Smooth muscle cell (in vitro differentiated cells): Measurements from ENCODE around the gene TEX2. TPM values are rescaled to one million over a fixed set of nuclear protein-coding genes. Genes with fewer than 3 reads are reported as not detected.
A peak's percentile ranks its signal among the peaks of the same experiment; 100 is the strongest.

Source experiments
- DNase-seq: peaks from one replicate; lab custom pipeline; 2025; ENCODE audit not compliant: unreplicated experiment; lab: John Stamatoyannopoulos, UW
- H2AFZ ChIP-seq: fragments of 200-600 bp; sonication (generic); 2 replicates; pipeline ENCODE4 v1.6.0; 2016; ENCODE audit warnings: antibody characterized with exemption, low read depth, mild to moderate bottlenecking
- H3F3A ChIP-seq: fragments of 200-600 bp; sonication (generic); 2 replicates; pipeline ENCODE4 v1.6.0; 2017; ENCODE audit warnings: antibody characterized with exemption, low read depth
- H3K27ac ChIP-seq: fragments of 200-600 bp; sonication (generic); 2 replicates; pipeline ENCODE4 v1.5.1; 2016; ENCODE audit warnings: low read depth, mild to moderate bottlenecking
- H3K27me3 ChIP-seq: fragments of 200-600 bp; sonication (generic); 2 replicates; pipeline ENCODE4 v1.6.1; 2016; ENCODE audit warnings: low read depth, mild to moderate bottlenecking
- H3K36me3 ChIP-seq: fragments of 200-600 bp; sonication (generic); 2 replicates; pipeline ENCODE4 v1.5.1; 2016; ENCODE audit warnings: low read depth
- H3K4me1 ChIP-seq: fragments of 200-600 bp; sonication (generic); 2 replicates; pipeline ENCODE4 v1.5.1; 2016; ENCODE audit warnings: low read depth
- H3K4me2 ChIP-seq: fragments of 200-600 bp; sonication (generic); 2 replicates; pipeline ENCODE4 v1.6.0; 2016; ENCODE audit warnings: mild to moderate bottlenecking
- H3K4me3 ChIP-seq: fragments of 200-600 bp; sonication (generic); 2 replicates; pipeline ENCODE4 v1.5.1; 2016; ENCODE audit warnings: mild to moderate bottlenecking
- H3K79me2 ChIP-seq: fragments of 200-600 bp; sonication (generic); 2 replicates; pipeline ENCODE4 v1.6.0; 2016; ENCODE audit warnings: low read depth, mild to moderate bottlenecking
- H3K9ac ChIP-seq: fragments of 200-600 bp; sonication (generic); 2 replicates; pipeline ENCODE4 v1.6.0; 2016; ENCODE audit warnings: low read depth
- H3K9me3 ChIP-seq: fragments of 200-600 bp; sonication (generic); replicated peaks from 2 replicates; pipeline ENCODE4 v1.5.1; 2016; ENCODE audit warnings: low read depth
- H4K20me1 ChIP-seq: fragments of 200-600 bp; sonication (generic); 2 replicates; pipeline ENCODE4 v1.6.0; 2016; ENCODE audit warnings: low read depth
- WGBS: methylation state at CpG from one replicate; pipeline ENCODE4 v1.1.7; 2016; ENCODE audit warnings: low lambda C conversion rate; 5-methylcytosine and 5-hydroxymethylcytosine counted together
- polyA plus RNA-seq: library from polyadenylated mRNA; unstranded; fragments of >200 nt; fragmentation: Nextera tagmentation; extraction: Ambion mirVana; gene quantifications from 2 replicates; pipeline ENCODE4 v1.2.1, GENCODE V29; 2016
- total RNA-seq: library from RNA; depleted of rRNA; stranded (reverse); fragments of >200 nt; gene quantifications from 2 replicates; pipeline ENCODE4 v1.2.3, GENCODE V29; 2014
- TF ChIP-seq, protein P1 (sequence below): fragments of 200-600 bp; sonication (generic); IDR thresholded peaks from 2 replicates; pipeline ENCODE4 v1.5.1; 2017; ENCODE audit warnings: borderline replicate concordance, mild to moderate bottlenecking, antibody characterized with exemption; ENCODE audit not compliant: insufficient read depth, poor library complexity, severe bottlenecking

Gene TEX2
- total and polyA plus RNA-seq, 2 experiments from 2014 or later = 8.6 to 26.2 TPM

DNA sequence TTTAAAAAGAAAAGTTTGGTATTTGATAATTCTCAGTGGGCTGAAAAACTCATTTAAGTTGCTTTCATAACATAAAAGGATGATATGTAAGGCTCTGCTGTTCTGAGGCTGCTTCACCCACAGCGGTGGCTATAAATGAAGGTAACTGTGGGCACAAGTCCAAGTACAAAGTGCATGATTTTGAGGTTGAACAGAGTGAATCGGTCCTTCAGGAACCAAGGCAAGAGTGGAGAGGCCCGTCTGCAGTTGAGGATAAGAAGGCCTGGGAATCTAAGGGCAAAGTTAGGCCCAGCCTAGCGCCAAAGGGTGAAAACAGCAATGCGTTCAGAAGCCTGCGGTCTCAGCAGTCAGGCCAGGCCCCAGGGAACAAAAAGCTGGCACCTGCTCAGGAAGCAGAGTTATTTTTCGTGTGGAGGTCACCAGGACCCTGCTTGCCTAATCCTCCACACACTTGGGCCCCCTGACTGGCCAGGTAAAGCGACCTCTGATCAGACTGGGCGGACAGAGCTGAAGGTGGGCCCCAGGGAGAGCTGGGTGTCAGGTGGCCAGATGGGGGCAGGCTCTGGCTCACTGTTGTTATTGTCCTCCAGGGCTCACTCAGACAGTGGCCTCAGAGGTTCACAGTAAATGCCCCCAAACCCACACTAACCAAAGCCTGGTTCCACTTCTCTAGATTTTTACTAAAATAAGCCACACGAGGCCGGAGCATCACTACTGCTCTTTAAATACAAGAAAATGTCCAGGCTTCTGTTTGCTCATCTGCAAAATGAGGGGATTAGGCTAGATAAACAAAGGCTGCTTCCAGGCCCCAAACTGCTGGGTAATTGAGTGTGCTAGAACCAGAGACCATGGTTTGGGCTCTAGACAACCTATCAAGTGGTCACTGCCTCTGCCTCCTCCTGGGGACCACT lies 46.5 kb downstream of the TEX2 start:
- Histone ChIP-seq H3K9me3 (no peaks in the 10 kb centered on the region), H3K9ac (no peak overlapping the region), H3K4me3 (no peak overlapping the region), H3K27me3 (no peaks in the 10 kb centered on the region), H3K79me2 (peaks cover 45% of the 10 kb centered on the region), H3K4me2 (peak overlapping the region; percentile 47), H3K27ac (peak overlapping the region; percentile 66), H4K20me1 (peaks cover 17% of the 10 kb centered on the region), H2AFZ (no peak overlapping the region), H3F3A (peaks cover 32% of the 10 kb centered on the region), H3K4me1 (peaks cover 28% of the 10 kb centered on the region), H3K36me3 (no peaks in the 10 kb centered on the region)
- 49% methylated on average over 11 of the region's 11 CpGs for WGBS
- TF ChIP-seq, protein P1, sequence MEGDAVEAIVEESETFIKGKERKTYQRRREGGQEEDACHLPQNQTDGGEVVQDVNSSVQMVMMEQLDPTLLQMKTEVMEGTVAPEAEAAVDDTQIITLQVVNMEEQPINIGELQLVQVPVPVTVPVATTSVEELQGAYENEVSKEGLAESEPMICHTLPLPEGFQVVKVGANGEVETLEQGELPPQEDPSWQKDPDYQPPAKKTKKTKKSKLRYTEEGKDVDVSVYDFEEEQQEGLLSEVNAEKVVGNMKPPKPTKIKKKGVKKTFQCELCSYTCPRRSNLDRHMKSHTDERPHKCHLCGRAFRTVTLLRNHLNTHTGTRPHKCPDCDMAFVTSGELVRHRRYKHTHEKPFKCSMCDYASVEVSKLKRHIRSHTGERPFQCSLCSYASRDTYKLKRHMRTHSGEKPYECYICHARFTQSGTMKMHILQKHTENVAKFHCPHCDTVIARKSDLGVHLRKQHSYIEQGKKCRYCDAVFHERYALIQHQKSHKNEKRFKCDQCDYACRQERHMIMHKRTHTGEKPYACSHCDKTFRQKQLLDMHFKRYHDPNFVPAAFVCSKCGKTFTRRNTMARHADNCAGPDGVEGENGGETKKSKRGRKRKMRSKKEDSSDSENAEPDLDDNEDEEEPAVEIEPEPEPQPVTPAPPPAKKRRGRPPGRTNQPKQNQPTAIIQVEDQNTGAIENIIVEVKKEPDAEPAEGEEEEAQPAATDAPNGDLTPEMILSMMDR = no peak
- no peak for DNase-seq

DNA sequence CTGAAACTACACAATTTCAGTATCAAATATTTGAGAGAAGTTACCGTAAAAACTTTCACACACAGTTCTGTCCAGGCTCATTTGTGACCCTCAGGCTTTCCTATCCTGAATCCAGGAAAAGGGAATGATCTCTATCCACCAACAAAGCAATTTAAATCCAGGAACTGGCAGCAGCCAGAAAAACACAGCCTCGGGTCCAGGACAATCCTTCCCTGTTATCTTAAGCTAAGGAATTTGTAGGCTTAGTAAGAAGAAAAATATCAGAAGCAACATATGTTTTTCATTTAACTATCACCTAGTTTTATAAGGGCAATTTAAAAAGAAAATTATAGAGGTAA lies 47.1 kb downstream of the TEX2 start:
- no peak overlapping the region for H3K9ac ChIP-seq
- H2AFZ ChIP-seq = no peak overlapping the region
- TF ChIP-seq, protein P1 = no peak
- no peak overlapping the region for H3K4me3 ChIP-seq
- H3K4me1 ChIP-seq = peaks cover 28% of the 10 kb centered on the region
- H3K27me3 ChIP-seq = no peaks in the 10 kb centered on the region
- peaks cover 32% of the 10 kb centered on the region for H3F3A ChIP-seq
- H3K27ac ChIP-seq = peak overlapping the region; percentile 66
- 16% methylated on average over 2 of the region's 2 CpGs for WGBS
- H3K4me2 ChIP-seq = peak overlapping the region; percentile 47
- no peak for DNase-seq
- H3K9me3 ChIP-seq = no peaks in the 10 kb centered on the region
- H3K79me2 ChIP-seq = peaks cover 42% of the 10 kb centered on the region
- peaks cover 17% of the 10 kb centered on the region for H4K20me1 ChIP-seq
- no peaks in the 10 kb centered on the region for H3K36me3 ChIP-seq

DNA sequence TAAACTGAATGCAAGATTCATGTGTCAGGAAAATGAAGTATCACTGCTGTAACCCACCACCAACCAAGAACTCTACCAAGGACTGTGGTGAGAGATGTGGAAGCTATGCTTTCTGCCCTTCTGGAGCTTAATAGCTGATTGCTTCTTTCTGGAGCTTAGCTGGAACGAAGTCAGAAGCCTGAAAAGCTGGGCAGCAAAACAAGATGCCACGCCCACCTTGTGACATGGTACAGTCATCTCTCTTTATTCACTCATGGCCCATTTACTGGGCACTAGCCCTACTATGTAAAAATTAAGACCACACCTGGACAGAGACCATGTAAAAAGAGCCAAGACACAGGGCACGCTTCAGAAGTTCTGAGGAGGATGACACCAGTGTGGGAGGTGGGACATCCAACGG lies 48.1 kb downstream of the TEX2 start:
- peaks cover 17% of the 10 kb centered on the region for H4K20me1 ChIP-seq
- H2AFZ ChIP-seq = no peak overlapping the region
- H3K4me3 ChIP-seq = no peak overlapping the region
- 90% methylated on average over 4 of the region's 4 CpGs for WGBS
- H3K27me3 ChIP-seq = no peaks in the 10 kb centered on the region
- peaks cover 32% of the 10 kb centered on the region for H3F3A ChIP-seq
- peaks cover 42% of the 10 kb centered on the region for H3K79me2 ChIP-seq
- TF ChIP-seq, protein P1 = no peak
- H3K9ac ChIP-seq = no peak overlapping the region
- H3K4me2 ChIP-seq = no peak overlapping the region
- H3K27ac ChIP-seq = no peak overlapping the region
- H3K36me3 ChIP-seq = no peaks in the 10 kb centered on the region
- no peak for DNase-seq
- H3K4me1 ChIP-seq = peaks cover 34% of the 10 kb centered on the region
- H3K9me3 ChIP-seq = no peaks in the 10 kb centered on the region
